Activated T-cell treated with anti-CD3 and anti-CD28 coated beads for 4 hours (primary cell): ENCODE results near the gene TBX6.

Experiments used
- DNase-seq: peaks from one replicate; pipeline ENCODE4 v3.0.0-alpha.2; 2020

TBX6 gene

GRCh38 chr16:30113031-30113710 lies 21.4 kb upstream of the TBX6 start, which contains the start of gene GDPD3:
Gene GDPD3, minus strand, starts transcription at chr16:30113537. Its CDS starts 59 bp downstream, at chr16:30113478.
- no peak for DNase-seq

DNA sequence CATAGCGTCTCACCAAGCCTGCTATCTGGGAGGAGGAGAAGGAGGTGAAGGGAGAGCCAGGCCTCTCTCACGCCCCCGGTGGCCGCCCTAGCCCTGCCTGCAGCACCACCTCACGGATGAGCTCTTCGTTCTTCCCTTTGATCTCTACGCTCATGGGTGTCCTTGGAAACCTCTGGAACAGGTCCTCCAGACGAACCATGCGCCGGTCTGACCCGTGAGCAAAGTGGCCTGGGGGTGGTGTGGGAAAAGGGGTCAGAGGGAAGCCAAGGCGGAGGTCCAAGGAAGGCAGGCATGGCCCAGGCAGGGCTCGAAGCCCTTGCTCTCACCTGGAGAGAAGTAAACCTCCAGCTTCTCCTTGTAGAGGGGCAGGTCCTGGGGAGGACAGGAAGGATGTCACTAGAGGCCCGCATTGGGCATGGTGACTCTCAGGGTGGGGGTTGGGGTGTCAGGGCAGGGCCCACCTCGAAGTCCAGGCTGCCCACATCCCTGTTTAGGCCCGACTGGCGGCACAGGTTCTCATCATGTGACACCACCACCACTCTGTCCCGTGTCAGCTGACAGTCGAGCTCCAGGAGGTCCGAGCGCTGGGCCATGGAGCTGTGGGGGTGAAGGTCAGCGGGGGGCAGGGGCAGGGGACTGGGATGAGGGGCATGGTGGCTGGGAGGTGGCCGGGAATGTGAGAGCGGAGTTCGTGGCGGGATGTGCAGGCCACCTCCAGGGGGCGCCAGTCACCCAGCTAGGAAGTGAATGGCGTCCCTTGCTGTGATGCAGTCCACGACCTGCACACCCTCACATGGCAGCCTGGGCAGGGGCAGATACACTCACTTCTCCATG lies 20.7 kb upstream of the TBX6 start:
- peak; percentile 35 for DNase-seq

DNA sequence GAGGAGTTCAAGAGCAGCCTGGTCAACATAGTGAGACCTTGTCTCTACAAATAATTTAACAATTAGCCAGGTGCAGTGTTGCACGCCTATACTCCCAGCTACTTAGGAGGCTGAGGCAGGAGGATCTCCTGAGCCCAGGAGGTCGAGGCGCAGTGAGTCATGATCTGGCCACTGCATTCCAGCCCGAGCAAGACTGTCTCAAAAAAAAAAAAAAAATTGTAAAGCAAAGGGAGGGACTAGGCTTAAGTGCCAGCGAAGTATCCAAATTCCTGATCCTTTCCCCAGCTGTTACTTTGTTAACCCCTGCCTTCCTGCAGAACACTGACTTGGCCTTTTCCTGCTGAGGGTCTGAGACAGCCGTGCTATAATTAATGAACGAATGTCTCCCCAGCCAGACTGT lies 18.9 kb upstream of the TBX6 start:
- no peak for DNase-seq

DNA sequence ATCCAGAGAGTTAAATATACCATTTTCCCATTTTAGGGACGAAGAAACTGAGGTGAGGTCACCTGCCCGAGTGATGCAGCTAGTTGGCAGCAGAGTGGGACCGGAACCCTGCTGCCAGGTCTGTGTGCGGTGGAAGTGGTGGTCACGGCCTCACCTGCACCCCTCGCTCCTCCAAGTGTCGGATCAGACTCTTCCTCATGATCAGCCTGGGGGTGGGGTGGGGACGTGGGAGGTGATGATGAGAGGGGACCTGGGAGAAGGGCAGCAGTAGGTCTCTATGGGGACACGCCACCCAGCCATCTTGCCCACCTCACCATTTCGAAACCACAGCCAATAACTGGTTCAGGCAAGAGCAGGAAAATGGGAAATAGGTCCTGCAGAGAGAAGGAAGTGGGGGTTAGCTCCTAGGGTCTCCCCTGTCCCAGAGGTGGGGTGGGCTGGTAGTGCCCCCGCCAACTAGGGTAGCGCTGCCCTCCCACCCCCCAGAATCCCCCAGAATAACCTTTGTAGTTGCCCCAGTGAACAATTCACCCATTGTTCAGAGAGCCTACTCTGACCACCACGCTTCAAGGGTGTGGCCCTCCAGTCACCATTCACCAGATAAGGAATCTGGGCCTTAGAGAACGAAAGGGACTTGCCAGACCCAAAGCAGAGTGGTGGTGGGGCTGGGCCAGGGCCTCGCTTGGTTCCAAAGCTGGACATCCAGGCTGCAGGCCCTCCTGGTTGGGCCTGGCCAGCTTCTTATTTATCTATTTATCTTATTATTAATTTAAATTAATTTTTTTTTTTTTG lies 16.5 kb upstream of the TBX6 start:
- DNase-seq = no peak

DNA sequence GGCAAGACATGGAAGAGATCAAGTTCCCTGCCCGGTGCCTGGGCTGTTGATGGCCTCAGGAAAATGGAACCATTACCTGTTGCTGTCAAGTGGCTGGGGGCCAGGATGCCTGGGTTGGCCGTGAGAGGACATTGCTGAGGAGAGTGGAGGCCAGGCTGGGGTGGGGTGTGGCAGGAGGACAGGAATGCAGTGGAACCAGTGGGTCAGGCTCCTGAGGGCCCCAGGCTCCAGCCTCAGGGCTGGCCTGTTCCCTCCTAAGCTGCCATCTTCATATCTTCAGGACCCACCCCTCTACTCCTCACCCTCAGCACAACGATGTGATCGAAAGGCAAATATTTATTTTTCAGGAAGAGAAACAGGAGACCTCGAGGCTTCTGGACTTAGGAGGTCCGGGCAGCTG lies 12.8 kb upstream of the TBX6 start:
- no peak for DNase-seq

GRCh38 chr16:30104090-30104489 lies 12.4 kb upstream of the TBX6 start:
- no peak for DNase-seq

DNA sequence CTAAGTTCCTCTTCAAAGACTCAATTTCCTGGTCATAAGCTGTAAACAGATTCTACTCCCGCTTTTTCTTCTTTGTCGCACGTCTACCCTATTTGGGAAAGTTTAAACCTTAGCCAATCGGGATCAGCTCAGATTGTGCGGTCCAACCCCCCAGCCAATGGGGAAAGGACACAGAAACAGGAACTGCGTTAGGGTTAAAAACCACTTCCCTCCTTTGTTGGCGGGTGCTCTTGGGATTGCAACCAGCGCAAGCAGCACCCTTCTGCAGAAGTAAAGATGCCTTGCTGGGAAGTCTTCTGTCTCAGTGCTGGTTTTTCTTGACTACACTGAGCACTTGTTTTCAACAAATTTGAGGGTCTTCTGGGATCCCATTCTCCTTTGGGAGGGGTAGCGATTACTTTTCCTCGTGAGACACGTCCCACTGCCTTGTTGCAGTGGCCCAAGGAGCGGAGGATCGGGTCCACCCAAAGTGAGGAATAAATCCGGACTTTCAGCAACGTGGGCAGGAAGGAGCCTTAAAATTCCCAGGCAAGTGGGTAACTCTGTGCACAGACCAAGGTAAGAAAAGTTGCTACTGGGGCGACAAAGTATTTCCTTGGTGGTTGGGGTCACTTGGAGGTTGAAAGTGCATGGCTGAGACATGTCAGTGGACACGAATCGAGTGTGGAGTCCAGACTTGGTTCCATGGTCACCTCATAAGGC lies 5.3 kb upstream of the TBX6 start:
- no peak for DNase-seq

DNA sequence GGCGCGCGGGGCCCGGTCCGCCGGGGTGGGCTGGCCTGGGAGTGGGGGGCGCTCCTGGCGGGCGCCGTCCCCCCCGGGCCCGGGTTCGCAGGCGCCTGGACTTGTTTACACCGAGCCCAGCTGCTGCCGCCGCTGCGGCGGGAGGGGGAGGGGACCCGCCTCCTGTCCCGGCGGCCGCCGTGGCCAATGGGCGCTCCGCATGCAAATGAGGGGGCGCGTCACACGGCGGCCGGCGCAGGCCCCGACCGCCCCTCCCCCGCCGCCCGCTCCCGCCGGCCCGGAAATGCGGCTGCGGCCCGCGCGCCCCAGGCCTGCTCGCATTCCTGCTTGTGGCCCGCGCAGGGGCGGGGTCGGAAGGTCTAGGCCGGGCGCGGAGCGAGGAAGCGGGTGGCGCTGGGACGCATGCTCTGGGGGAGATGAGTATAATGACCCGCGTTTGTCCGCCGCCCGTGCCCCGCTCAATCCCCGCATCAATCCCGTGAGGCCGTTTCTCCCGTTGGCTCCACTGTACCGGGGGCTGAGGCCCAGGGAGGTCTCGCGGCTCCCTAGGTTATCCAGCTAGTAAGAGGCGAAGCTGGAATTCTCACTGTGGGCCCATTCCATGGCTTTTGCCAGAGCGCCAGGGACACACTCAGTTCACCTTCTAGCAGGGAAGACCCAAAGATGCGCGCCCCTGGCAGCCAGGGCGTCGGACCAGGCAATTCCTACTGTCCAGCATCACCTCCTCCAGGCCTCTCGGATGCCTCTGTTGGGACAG lies 4.6 kb upstream of the TBX6 start, which contains the start of gene YPEL3:
Gene YPEL3, minus strand, starts transcription at position 109 of the 757 bp plus-strand sequence. CDS start 731 bp downstream, outside the sequence.
- DNase-seq = peak; percentile 73

- DNase-seq = no peak
Observed at GRCh38 chr16:30095166-30096078, 3.7 kb upstream of the TBX6 start.

- no peak for DNase-seq
Observed at GRCh38 chr16:30094541-30095165, 2.9 kb upstream of the TBX6 start.

- no peak for DNase-seq
Observed at GRCh38 chr16:30092373-30093010, 768 bp upstream of the TBX6 start.

DNA sequence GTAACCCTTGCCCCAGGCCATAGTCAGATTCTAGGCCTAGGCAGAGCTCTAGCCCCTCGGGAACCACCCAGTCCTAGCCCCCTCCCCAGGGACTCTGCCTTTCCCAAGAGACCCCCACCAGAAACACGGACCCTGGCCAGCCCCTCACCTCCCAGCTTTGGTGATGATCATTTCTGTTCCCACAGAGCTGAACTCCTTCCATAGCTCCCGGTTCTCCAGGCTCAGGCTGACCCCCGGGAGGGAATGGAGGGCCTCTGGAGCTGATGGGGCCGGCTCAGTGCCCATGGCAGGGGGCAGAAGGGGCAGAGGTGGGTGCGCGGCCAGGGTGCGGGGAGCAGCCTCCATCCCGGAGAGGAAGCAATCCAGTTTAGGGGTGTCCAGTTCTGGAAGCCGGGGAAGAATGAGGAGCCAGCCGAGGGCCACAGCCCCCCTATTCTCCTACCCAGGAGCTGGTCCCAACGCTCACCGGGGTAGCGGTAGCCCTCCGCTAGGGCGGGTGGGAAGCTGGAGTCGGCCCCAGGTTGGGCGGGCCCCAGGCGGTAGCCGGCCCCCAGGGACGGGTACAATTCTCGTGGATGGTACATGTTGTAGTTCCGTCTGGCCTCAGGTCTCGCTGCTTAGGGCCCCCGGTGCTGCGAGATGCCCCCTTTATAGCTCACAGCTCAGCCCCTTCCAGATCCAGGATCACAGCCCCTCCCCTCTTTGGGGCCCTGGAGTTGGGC lies 953 bp downstream of the TBX6 start:
- DNase-seq = no peak

GRCh38 chr16:30088832-30089624 lies 2.7 kb downstream of the TBX6 start:
- no peak for DNase-seq

DNA sequence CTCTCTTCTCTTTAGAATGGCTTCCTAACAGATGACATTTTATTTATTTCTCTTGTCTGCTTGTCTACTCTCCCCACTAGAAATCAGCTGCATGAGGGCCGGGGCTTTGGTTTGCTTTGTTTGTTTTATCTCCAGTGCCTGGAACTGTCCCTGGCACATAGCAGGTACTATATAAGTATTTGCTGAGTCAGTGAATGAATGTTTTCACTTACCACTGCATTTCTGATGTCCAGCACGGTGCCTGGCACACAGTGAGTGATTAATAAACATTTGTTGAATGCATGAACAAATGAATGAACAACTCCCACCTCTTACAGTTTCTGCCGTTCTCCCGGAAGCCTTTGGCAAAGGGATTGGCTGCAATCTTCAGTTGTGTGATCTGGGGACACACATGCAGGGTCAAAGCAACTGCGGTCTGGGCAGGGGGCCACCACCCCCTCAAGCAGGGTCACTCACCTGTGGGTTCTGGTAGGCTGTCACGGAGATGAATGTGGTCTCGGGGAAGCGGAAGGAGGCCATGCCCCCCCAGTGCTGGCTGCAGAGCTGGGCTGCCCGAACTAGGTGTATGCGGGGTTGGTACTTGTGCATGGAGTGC lies 3.4 kb downstream of the TBX6 start:
- no peak for DNase-seq

DNA sequence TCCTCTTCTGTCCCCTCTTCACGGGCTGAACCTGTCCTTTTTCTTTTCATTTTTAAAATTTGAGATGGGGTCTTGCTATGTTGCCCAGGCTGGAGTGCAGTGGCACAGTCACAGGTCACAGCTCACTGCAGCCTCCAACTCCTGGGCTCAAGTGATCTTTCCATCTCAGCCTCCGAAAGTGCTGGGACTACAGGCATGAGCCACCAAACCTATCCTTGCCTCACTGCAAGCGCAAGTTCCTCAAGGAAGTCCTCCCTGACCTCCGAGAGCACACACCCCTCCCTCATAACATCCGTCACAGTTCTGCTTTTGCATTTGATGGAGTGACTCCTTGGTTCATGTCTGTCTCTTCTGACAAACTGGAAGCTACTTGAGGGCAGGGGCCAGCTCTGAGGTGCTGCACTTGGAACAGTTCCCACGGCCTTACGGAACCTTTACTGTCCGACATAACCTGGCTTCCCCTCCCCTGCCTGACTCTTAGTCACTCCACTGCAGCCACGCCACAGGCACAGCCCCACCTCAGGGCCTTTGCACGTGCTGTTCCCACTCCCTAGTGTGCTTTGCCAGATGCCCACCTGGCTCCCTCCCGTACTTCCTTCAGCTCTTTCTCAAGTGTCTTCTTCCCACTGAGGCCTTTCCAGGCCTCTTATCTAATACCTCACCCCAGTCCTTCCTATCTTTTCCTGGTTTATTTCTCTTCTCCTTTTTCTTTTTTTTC lies 4.4 kb downstream of the TBX6 start:
- DNase-seq = no peak

- no peak for DNase-seq
Observed at GRCh38 chr16:30086291-30087140, 5.2 kb downstream of the TBX6 start.
